Stimulated activated CD4-positive, alpha-beta T cell treated with anti-CD3 and anti-CD28 coated beads, TNF-alpha, amount 100 ng/mL, for 4 hours (primary cell): ENCODE measurements around the gene TANGO2.

ENCODE experiments used
- DNase-seq, 3 experiments: peaks; one replicate each; pipeline ENCODE4 v3.0.0-alpha.2; 2020; ENCODE audit warnings: low read depth in 3 of 3

Gene TANGO2

GRCh38 chr22:19995611-19996339 lies 25.1 kb upstream of the TANGO2 start:
- DNase-seq, result no peak

- no peak for DNase-seq
These were observed 24.1 kb upstream of the TANGO2 start for GRCh38 chr22:19996694-19997384.

DNA sequence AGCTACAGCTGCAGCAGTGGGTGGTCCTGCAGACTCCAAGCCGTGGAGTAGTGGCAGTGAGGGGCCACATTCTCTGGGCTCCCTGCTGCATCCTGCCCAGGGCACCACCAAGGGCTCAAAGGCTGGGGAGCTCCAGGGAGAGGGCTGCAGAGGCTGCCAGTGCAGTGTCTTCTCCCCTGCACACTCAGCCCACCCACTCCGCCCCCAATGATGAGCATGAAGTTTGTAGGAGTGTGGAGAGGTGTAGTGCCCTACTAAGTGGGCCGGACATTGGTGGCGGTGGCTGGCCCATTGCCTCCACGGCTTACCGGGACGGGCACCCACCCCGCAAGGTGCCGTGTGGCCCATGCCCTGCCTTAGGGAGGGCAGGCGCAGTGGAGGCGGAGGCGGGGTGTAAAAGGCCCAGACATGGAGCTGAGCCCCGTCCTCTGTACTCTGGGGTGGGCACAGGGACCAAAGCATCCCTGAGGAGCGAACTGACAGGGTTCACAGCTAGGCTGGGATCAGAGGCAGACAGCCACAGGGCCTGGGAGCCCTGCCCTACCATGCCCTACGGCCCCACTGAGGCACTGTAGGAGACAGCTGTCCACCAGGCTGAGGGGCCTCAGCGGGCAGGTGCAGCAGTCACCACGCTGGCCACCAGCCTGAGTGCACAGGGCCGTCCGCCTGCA lies 23.2 kb upstream of the TANGO2 start:
- no peak for DNase-seq

GRCh38 chr22:19998232-19998951 lies 22.5 kb upstream of the TANGO2 start:
- no peak for DNase-seq

- no peak for DNase-seq
These were observed 21.7 kb upstream of the TANGO2 start for GRCh38 chr22:19998991-19999820.

GRCh38 chr22:20000246-20001081 lies 20.4 kb upstream of the TANGO2 start:
- no peak for DNase-seq

- no peak for DNase-seq
These were observed 19.8 kb upstream of the TANGO2 start for GRCh38 chr22:20001082-20001638.

DNA sequence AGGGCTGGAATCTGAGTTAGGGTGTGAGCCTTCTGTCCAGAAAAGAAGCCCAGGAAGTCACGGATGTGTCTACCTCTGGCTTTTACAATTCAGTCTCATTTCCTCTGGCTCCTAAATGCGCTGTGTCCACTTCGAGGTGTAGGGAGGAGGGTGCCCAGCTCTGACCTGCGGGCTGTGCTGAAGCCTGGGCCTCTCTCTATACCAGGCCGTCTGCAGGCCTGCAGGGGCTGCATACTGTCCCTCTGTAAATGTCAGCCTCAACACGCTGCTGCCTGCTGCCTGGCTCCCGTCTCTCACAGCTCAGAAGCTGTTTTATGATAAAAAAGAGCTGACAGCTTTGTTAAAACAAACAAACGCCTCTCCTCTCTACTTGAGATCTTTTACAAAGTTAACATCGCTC lies 18.8 kb upstream of the TANGO2 start:
- no peak for DNase-seq

- no peak for DNase-seq
These were observed 18.3 kb upstream of the TANGO2 start for GRCh38 chr22:20002636-20003035.

DNA sequence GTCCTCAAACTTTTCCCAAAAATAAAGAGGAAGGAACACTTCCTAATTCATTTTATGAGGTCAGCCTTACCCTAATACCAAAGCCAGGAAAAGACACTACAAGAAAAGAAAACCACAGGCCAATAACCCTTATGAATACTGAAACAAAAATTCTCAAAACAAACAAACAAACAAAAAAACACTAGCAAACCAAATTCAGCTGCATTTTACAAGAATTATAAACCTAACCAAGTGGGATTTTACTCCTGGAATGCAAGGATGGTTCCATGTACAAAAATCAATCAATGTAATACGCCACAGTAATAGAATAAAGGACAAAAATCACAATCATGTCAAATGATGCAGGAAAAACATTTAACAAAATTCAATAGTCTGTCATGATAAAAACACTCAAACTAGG lies 17.6 kb upstream of the TANGO2 start:
- DNase-seq, result no peak

- no peak for DNase-seq
These were observed 16.4 kb upstream of the TANGO2 start for GRCh38 chr22:20004464-20004863.

GRCh38 chr22:20008221-20008995 lies 12.5 kb upstream of the TANGO2 start:
- no peak for DNase-seq

DNA sequence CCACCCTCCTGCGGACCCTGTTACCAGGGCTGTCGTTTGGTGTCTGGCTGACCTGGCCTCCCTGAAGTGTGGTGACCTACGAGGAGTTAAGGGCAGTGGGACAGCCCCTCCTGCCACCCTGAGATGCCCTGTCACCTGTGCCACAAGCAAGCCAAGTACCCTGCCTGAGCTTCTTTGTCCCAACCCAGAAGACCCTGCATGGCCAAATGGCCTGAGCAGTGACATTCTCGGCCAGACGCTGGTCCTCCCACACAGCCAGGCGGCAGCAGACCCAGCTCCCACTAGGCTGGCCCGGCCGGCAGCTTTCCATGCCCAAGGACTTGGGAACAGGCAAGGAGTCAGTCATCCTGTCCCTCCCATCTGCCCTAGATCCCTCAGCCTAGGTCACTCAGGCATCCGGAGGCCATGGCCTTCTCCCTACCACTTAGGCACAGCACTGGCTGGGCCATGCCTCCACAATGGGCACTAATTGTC lies 11.9 kb upstream of the TANGO2 start:
- no peak for DNase-seq

- DNase-seq, result no peak
These were observed 11.2 kb upstream of the TANGO2 start for GRCh38 chr22:20009582-20010306.

GRCh38 chr22:20010307-20011122 lies 10.4 kb upstream of the TANGO2 start:
- DNase-seq, result no peak

- DNase-seq, result no peak
These were observed 9.6 kb upstream of the TANGO2 start for GRCh38 chr22:20011123-20011992.
